ENCODE measurements around the gene CHAT.

CHAT gene

GRCh38 chr10:49643241-49644034 is 29.6 kb downstream of the CHAT start:
- no peaks in the 10 kb centered on the region for H3K36me3 Mint-ChIP-seq (ENCODE audit: low read depth)
- H3K4me3 Mint-ChIP-seq: no peak overlapping the region
- no peaks in the 10 kb centered on the region for H3K9me3 Mint-ChIP-seq
- no peak overlapping the region for H3K27ac Mint-ChIP-seq
- DNase-seq (ENCODE audit: low spot score): no peak
- peaks cover 3% of the 10 kb centered on the region for H3K27me3 Mint-ChIP-seq (ENCODE audit: low read depth)
- H3K4me1 Mint-ChIP-seq (ENCODE audit: low read depth): peaks cover 2% of the 10 kb centered on the region

DNA sequence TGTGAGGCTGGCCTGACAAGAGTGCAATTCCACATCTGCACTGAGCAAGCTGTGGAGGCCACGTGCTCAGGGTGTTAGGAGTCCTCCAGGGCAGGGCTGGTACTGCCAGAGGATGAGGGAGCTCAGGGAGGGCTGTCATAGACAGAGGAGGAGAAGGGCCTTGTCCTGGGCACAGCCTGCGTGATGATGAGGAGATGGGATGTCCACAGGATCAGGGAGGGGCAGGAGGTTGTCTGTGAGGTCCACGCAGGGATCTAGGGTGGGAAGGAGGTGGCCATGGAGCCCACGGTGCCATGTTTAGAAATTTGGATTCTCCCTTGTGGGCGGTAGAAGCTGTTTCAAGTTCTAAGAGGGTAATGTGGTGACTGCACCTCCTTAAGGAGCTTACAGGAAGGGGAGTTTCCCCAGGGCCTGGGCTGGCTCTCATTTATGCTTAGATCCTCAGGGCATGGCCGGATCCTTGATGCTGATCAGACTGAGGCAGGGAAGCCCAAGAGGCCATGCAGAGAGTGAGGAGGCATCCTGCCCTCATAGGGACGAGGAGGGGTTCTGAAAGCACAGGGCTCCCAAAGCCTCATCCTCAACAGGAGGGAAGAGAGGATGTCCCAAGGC is 30.3 kb downstream of the CHAT start:
- peaks cover 3% of the 10 kb centered on the region for H3K27me3 Mint-ChIP-seq (ENCODE audit: low read depth)
- H3K4me3 Mint-ChIP-seq: no peak overlapping the region
- H3K36me3 Mint-ChIP-seq (ENCODE audit: low read depth): no peaks in the 10 kb centered on the region
- H3K27ac Mint-ChIP-seq: no peak overlapping the region
- H3K4me1 Mint-ChIP-seq (ENCODE audit: low read depth): peaks cover 7% of the 10 kb centered on the region
- DNase-seq (ENCODE audit: low spot score): no peak
- H3K9me3 Mint-ChIP-seq: no peaks in the 10 kb centered on the region

DNA sequence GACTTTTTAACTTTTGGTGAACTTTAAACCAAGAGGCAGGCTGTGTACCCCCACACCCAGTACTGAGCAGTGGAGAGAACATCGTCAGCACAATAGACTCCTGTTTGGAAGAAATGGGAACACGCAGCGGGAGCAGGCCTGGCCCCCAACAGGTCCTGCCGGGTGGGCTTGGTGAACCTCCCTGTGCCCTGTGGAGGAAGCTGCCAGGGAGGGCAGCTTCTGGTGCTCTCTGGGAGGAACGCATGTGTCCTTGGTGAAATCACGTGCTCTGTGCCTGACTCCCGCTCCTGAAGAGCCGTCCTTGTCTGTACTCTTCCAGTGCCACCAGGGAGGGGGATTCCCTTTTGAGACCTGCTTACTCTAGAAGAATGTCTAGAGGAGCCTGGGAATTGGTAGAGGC is 31.6 kb downstream of the CHAT start:
- Mint-ChIP-seq H3K4me3 (no peak overlapping the region), H3K36me3 (ENCODE audit: low read depth) (no peaks in the 10 kb centered on the region), H3K4me1 (ENCODE audit: low read depth) (peaks cover 13% of the 10 kb centered on the region), H3K27ac (no peak overlapping the region), H3K9me3 (no peaks in the 10 kb centered on the region), H3K27me3 (ENCODE audit: low read depth) (no peaks in the 10 kb centered on the region)
- no peak for DNase-seq (ENCODE audit: low spot score)

DNA sequence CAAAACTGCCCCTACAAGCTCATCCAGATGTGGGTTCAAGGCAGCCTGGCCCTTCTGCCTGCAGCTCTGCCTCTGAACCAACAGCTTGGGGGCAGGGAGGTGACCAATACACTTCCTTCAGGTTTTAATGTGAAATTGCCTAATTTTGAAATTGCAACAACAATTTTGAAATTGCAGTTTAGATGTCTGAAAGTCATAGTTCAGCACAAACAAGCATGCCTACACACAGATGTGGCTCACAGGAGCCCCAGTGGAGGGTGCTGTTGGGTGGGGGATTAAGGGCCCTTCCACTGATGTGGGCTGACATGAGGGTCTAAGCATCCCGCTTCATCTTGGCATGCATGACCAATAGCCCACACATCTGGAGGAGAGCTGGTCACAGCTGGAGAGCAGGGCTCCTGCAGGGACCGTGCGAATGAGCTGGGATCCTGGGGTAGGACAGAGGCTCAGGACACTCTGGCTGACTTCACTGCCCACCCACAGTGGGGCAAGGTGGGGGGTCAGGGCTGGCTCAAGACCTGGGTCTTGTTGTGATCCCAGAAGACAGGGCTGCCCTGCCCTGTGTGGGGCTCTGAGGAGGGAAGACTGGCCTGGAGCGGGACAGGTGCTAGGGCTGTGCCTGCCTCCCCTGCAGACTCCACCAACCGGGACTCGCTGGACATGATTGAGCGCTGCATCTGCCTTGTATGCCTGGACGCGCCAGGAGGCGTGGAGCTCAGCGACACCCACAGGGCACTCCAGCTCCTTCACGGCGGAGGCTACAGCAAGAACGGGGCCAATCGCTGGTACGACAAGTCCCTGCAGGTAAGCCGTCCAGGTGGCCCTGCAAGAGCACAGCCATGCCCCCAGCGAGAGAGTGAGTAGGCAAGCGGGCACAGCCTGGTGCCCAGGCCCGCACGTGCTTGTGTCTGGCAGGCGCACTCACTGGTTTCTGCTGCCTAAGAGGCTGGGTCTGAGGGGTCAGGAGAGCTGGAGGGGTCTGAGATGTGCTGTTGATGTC is 32.3 kb downstream of the CHAT start:
- Mint-ChIP-seq H3K27ac (no peak overlapping the region), H3K27me3 (ENCODE audit: low read depth) (no peaks in the 10 kb centered on the region), H3K4me3 (no peak overlapping the region), H3K4me1 (ENCODE audit: low read depth) (peaks cover 13% of the 10 kb centered on the region), H3K9me3 (no peaks in the 10 kb centered on the region), H3K36me3 (ENCODE audit: low read depth) (no peaks in the 10 kb centered on the region)
- no peak for DNase-seq (ENCODE audit: low spot score)

DNA sequence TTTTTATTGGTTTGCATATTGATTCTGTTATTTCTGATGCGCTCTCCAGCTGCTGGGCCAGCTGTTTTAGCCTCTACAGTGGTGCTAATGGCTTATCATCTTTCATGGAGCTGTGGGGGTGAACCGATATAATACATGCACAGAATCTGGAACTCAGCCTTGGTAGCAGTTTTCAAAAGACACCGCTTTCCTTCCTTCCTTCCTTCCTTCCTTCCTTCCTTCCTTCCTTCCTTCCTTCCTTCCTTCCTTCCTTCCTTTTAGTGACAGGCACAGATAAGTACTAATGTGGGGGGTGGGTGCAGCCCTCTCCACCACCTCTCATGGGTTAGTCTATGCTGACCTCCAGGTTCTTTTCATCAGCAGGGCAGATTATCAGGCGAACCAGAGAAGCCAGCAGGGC is 33.7 kb downstream of the CHAT start:
- Mint-ChIP-seq H3K4me3 (no peak overlapping the region), H3K27ac (no peak overlapping the region), H3K9me3 (no peaks in the 10 kb centered on the region), H3K27me3 (ENCODE audit: low read depth) (no peaks in the 10 kb centered on the region), H3K36me3 (ENCODE audit: low read depth) (no peaks in the 10 kb centered on the region), H3K4me1 (ENCODE audit: low read depth) (peaks cover 13% of the 10 kb centered on the region)
- DNase-seq (ENCODE audit: low spot score): no peak

GRCh38 chr10:49647985-49648795 is 34.4 kb downstream of the CHAT start:
- H3K4me3 Mint-ChIP-seq: no peak overlapping the region
- no peaks in the 10 kb centered on the region for H3K36me3 Mint-ChIP-seq (ENCODE audit: low read depth)
- H3K9me3 Mint-ChIP-seq: no peaks in the 10 kb centered on the region
- DNase-seq (ENCODE audit: low spot score): no peak
- H3K27ac Mint-ChIP-seq: no peak overlapping the region
- H3K27me3 Mint-ChIP-seq (ENCODE audit: low read depth): no peaks in the 10 kb centered on the region
- H3K4me1 Mint-ChIP-seq (ENCODE audit: low read depth): peaks cover 13% of the 10 kb centered on the region

DNA sequence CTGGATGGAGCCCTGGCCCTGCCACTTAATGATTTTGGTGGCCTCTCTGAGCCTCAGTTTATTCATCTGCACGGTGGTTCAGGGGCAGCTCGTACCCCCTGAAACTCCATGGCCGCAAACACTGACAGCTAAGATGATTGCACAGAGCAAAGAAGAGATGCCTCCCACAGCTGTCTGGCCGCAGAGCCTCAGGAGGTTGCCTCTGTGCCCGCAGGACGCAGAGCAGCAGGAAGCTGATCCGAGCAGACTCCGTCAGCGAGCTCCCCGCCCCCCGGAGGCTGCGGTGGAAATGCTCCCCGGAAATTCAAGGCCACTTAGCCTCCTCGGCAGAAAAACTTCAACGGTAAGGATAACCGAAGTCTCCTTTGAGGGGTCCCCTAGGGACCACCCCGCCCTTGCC is 35.5 kb downstream of the CHAT start:
- peak; percentile 53 for DNase-seq (ENCODE audit: low spot score)
- no peaks in the 10 kb centered on the region for H3K27me3 Mint-ChIP-seq (ENCODE audit: low read depth)
- peaks cover 13% of the 10 kb centered on the region for H3K4me1 Mint-ChIP-seq (ENCODE audit: low read depth)
- no peaks in the 10 kb centered on the region for H3K36me3 Mint-ChIP-seq (ENCODE audit: low read depth)
- H3K27ac Mint-ChIP-seq: peak overlapping the region; percentile 56
- no peaks in the 10 kb centered on the region for H3K9me3 Mint-ChIP-seq
- peak overlapping the region; percentile 29 for H3K4me3 Mint-ChIP-seq

DNA sequence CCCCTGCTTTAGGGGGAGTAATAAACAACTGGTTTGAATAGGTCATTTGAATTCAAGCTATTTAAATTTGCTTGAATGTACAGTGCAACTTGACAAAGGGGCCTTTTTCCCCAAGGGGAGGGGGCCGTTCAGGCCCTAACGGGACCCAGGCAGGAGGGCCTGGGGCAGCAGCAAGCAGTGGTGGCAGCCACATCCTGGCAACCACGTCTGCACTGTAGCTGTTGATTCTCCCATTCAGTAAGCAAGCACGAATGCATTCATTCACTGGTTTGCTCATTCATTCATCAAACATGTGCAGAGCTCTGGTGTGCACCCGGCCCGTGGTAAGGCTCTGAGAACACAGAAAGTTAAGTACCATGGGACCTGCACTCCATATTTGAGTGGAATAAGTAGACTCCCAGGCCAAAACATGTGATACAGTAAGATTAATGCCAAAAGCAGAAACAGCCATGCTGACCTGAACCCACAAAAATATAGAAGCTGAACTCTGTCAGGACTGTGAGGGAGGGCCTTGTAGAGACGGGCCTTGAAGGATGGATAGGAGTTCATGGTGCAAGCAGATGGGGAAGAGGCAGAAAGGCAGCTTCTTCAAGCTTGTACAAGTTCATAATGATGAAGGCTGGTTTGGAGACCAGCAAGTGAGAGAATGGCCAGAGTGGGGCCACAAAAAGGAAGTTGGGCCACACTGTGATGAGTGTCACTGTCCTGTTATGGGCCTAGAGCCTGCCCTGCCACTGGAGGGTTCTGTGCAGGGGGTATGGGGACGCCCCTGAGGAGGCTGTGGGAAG is 36.3 kb downstream of the CHAT start:
- Mint-ChIP-seq H3K4me1 (ENCODE audit: low read depth) (peaks cover 13% of the 10 kb centered on the region), H3K27ac (peak overlapping the region; percentile 52), H3K36me3 (ENCODE audit: low read depth) (no peaks in the 10 kb centered on the region), H3K27me3 (ENCODE audit: low read depth) (no peaks in the 10 kb centered on the region), H3K4me3 (no peak overlapping the region), H3K9me3 (no peaks in the 10 kb centered on the region)
- DNase-seq (ENCODE audit: low spot score): no peak

DNA sequence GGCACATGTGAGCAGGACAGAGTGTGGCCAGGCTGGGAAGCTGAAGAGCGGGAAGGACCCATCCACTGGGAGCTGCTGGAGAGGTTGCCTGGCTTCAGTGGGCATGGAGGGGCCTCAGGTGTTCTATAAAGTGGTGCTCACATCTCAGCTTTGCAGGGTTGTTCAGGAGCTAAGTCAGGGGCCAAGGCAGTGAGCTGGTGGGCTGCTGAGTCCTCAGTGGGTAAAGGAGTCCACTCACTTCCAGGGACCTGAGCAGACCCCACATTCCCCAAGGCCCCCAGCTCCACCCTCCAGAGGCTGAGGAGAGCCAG is 36.8 kb downstream of the CHAT start:
- no peaks in the 10 kb centered on the region for H3K27me3 Mint-ChIP-seq (ENCODE audit: low read depth)

DNA sequence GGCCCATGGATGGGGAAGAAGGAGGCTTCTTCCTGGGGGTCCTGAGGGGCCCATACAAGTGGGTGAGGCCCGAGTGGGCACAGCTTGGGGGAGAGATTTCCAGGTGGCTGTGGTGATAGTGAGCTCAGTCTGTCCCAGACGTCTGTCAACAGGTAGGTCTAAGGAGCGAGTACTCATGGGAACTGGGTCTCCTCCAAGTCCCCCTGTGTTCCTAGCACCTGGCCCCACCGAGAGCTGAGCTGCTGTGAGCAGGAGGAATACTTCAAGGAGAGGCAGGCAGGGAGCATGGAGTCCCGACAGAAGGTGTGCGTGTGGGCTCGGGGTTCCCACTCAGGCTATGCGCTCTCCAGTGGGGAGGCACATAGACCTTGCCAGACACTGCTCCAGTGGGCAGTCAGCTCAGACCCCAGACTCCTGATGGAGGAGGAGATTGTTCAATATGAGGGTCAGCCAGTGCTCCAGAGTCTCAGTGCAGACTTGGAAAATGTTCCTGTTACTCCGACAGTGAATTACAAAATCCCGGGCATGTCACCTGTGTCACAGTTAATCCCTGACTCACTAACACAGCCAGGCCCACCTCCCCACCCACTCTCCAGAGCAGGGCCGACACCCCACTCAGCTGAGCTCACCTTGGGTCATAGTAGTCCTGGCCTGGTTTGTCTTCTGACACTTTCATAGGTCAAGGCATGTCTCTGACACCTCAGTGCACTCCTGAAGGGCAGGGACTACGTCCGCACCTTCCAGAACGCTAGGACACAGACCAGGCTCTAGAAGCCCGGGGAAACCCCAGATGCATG is 37.4 kb downstream of the CHAT start:
- no peak for DNase-seq (ENCODE audit: low spot score)
- Mint-ChIP-seq H3K27me3 (ENCODE audit: low read depth) (no peaks in the 10 kb centered on the region), H3K27ac (no peak overlapping the region), H3K4me3 (no peak overlapping the region), H3K9me3 (no peaks in the 10 kb centered on the region), H3K4me1 (ENCODE audit: low read depth) (peaks cover 13% of the 10 kb centered on the region), H3K36me3 (ENCODE audit: low read depth) (no peaks in the 10 kb centered on the region)

More for the DNA sequence above, 36.8 kb downstream of the CHAT start:
- Mint-ChIP-seq H3K4me1 (ENCODE audit: low read depth) (peaks cover 13% of the 10 kb centered on the region), H3K4me3 (no peak overlapping the region), H3K27ac (no peak overlapping the region), H3K9me3 (no peaks in the 10 kb centered on the region), H3K36me3 (ENCODE audit: low read depth) (no peaks in the 10 kb centered on the region)
- no peak for DNase-seq (ENCODE audit: low spot score)

GRCh38 chr10:49651917-49652316 is 38.1 kb downstream of the CHAT start:
- H3K9me3 Mint-ChIP-seq: no peaks in the 10 kb centered on the region
- no peaks in the 10 kb centered on the region for H3K27me3 Mint-ChIP-seq (ENCODE audit: low read depth)
- H3K36me3 Mint-ChIP-seq (ENCODE audit: low read depth): no peaks in the 10 kb centered on the region
- H3K27ac Mint-ChIP-seq: no peak overlapping the region
- H3K4me3 Mint-ChIP-seq: no peak overlapping the region
- DNase-seq (ENCODE audit: low spot score): no peak
- peaks cover 13% of the 10 kb centered on the region for H3K4me1 Mint-ChIP-seq (ENCODE audit: low read depth)

DNA sequence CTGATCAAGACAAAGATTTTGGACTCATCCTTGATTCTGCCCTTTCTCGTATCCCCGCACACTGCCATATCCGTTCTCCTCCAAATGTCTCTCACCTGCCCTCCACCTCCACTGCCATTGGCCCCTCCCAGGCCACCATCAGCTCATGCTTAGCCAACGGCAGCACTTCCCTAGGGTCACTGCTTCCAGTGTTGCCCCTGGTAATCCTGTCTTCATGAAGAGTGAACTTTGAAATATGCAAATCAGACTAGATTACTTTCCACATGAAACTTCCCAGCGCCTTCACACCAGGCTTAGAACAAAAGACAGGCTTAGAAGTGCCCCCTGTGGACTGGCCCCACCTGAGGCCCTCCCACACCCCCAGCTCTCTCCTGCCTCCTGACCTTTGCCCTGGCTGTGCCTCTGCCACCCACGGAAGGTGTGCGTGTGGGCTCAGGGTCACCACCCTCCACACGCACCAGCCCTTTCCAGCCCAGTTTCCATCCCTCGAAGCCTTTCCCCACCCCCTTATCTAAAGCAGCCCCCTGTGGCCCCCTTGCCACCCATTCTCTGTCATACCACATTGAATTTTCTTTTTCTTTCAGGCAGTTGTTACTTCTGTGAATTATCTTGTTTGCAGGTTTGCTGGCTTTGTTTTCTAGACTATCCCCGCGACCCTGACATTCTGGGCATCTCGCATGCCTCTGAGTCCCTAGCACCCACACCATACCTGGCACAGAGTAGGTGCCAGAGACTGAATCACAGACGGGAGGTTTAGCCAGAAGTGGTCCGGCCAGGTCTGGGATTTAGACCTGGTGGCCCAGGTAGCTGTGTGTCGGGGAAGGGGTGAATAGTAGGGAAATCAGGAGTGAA is 38.8 kb downstream of the CHAT start:
- H3K9me3 Mint-ChIP-seq: peaks cover 1% of the 10 kb centered on the region
- H3K36me3 Mint-ChIP-seq (ENCODE audit: low read depth): no peaks in the 10 kb centered on the region

More for the DNA sequence above, 38.8 kb downstream of the CHAT start:
- no peak for DNase-seq (ENCODE audit: low spot score)
- Mint-ChIP-seq H3K27ac (no peak overlapping the region), H3K4me1 (ENCODE audit: low read depth) (peaks cover 13% of the 10 kb centered on the region), H3K4me3 (no peak overlapping the region), H3K27me3 (ENCODE audit: low read depth) (no peaks in the 10 kb centered on the region)
